AG04449 (cell line): ENCODE results near the gene ZPBP2.

Source experiments
- CTCF ChIA-PET: fragments of 350-600 bp; formaldehyde crosslinking; extraction: SDS; loops from one replicate; lab custom pipeline; 2021; ENCODE audit warnings: antibody characterized with exemption; lab: Yijun Ruan, JAX
- POLR2A ChIA-PET: fragments of 400-600, 350-600 bp; formaldehyde crosslinking; extraction: SDS; loops from one replicate; lab custom pipeline; 2020; ENCODE audit warnings: antibody characterized with exemption, inconsistent platforms; lab: Yijun Ruan, JAX
- DNase-seq: peaks from one replicate; pipeline ENCODE4 v3.0.0-alpha.2; 2010; ENCODE audit warnings: low read depth, low spot score
- H3K4me3 ChIP-seq: 2 replicates; pipeline ENCODE4 v1.5.1; 2011; ENCODE audit warnings: low read depth, mild to moderate bottlenecking, control low read depth, low read length
- TF ChIP-seq, protein P1 (sequence below): IDR thresholded peaks from one replicate; pipeline ENCODE4 v1.5.1; 2011; ENCODE audit warnings: mild to moderate bottlenecking, moderate library complexity, low read length, control low read depth, inconsistent platforms; ENCODE audit not compliant: insufficient read depth; ENCODE audit errors: missing control alignments

Gene ZPBP2

DNA sequence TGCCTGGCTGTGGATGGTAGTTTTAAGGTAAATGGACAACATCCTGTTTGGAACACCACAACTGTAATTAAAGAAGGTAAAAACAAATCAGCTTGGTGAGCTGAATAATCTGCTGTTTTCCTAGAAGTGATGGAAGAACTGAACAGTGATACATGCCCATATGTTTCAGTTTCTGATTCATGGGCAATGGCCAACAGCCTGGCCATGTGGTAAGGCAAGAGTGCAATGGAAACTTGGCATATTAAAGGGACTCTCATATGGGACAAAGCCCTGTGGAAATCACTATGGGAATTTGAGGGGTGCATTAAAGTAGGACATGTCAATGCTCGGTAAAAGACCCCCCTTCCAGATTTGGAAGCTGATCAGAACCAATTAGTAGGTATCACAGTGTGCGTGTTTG, 41.7 kb upstream of the ZPBP2 start:
- no peak overlapping the region for H3K4me3 ChIP-seq
- TF ChIP-seq, protein P1, sequence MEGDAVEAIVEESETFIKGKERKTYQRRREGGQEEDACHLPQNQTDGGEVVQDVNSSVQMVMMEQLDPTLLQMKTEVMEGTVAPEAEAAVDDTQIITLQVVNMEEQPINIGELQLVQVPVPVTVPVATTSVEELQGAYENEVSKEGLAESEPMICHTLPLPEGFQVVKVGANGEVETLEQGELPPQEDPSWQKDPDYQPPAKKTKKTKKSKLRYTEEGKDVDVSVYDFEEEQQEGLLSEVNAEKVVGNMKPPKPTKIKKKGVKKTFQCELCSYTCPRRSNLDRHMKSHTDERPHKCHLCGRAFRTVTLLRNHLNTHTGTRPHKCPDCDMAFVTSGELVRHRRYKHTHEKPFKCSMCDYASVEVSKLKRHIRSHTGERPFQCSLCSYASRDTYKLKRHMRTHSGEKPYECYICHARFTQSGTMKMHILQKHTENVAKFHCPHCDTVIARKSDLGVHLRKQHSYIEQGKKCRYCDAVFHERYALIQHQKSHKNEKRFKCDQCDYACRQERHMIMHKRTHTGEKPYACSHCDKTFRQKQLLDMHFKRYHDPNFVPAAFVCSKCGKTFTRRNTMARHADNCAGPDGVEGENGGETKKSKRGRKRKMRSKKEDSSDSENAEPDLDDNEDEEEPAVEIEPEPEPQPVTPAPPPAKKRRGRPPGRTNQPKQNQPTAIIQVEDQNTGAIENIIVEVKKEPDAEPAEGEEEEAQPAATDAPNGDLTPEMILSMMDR: no peak
- ChIA-PET CTCF (interaction anchor here (1.1 kb wide), 1 partner anchor 204 kb away, joined by 3 read pairs; no protein-coding TSS in a partner anchor), POLR2A (no interaction called here)
- DNase-seq: no peak

DNA sequence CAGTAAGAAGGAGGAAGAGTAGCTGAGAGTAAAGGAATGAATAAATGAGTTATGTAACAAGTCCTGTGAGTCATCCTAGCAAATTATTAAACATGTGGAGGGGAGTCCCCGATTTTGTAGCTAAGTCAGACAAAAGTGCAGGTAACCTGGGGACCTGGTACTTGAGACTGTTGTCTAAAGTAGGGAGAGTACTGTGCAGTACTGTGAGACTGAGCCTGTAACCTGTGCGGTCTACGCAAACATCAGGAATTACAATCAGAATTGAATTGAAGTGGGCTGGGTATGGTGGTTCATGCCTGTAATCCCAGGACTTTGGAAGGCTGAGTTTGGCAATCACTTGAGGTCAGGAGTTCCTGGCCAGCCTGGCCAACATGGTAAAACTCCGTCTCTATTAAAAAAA, 39.6 kb upstream of the ZPBP2 start:
- no peak overlapping the region for H3K4me3 ChIP-seq
- TF ChIP-seq, protein P1: no peak
- no peak for DNase-seq
- POLR2A ChIA-PET: no interaction called here
- CTCF ChIA-PET: no interaction called here

DNA sequence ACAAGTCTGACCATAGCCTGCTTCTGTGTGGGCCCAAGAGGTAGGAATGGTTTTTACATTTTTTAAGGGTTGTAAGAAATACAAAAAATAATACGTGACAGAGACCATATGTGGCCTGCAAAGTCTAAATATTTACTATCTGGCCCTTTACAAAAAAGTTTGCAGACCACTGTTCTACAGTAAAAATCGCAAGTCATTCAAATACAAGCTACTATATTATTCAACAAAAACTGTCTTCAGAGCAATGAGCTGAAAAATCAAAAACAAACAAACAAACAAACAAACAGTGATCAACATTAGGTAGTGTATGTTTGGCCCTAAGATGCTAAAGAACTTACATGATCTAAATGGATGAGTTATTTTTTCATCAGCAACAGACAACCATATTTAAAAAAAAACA, 36.4 kb upstream of the ZPBP2 start:
- no peak overlapping the region for H3K4me3 ChIP-seq
- TF ChIP-seq, protein P1: no peak
- CTCF ChIA-PET: no interaction called here
- POLR2A ChIA-PET: no interaction called here
- no peak for DNase-seq

DNA sequence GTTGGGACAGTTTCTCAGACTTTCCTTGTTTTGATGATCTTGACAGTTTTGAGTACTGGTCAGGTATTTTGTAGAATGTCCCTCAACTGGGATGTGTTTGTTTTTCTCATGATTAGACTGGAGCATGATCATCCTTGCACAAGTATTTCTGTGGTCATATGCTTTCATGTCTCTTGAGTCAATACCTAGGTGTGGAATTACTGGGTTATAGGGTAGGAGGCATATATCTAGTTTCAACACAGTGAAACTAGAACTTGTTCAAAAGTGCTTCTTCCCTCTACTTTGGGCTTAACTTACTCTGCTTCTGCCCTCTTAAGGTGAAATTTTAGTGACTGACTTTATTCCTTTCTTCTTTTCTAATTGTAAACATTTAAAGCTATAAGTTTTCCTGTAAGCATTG, 34.0 kb upstream of the ZPBP2 start:
- CTCF ChIA-PET: no interaction called here
- no peak overlapping the region for H3K4me3 ChIP-seq
- no peak for DNase-seq
- TF ChIP-seq, protein P1: no peak
- POLR2A ChIA-PET: no interaction called here

DNA sequence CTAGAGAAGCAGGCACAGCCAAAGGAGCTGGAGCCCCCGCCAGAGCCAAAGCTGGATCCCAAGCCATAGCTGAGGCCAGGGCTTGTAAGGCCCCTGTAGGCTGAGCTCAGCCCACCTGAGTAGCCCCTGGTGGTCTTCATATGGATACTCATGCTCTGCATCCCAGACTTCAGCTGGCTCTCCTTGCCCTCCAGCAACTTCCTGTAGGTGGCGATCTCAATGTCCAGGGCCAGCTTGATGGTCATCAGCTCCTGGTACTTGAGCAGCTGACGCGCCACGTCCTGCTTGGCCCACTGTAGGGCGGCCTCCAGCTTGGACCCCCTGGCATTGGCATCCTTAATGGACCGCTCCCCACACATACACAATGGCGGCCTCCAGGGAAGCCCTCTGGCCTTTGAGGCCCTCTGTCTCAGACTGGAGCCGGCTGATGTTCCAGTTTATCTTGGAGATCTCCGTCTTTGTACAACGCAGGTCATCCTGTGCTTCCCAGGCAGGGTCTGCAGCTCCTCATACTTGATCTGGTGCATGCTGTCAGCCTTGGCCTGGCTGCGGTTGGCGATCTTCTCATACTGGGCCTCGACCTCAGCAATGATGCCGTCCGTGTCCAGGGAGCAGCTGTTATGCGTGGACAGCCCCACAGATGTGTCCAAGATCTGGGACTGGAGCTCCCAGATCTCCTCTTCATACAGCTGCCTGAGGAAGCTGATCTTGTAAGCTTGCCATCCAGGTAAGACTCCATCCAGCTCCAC, 32.8 kb upstream of the ZPBP2 start:
- ChIA-PET POLR2A (no interaction called here), CTCF (no interaction called here)
- TF ChIP-seq, protein P1: no peak
- H3K4me3 ChIP-seq: no peak overlapping the region
- no peak for DNase-seq

DNA sequence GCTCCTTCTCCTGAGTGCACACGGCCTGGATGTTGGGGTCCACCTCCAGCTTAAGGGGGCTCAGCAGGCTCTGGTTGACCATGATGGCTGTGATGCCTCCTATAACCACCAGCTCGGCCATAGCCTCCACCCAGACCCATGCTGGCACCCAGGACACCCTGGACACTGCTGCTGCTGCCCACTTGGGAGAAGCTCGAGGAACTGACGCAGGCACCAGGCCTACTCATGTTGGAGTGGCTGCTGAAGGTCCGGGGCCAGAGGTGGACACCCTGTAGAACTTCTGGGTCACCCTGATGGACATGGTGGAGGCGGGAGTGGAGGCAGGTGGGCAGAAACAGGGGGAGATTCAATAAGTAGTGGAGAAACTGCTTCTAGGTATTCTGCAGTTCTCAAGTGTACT, 31.9 kb upstream of the ZPBP2 start:
- CTCF ChIA-PET: no interaction called here
- TF ChIP-seq, protein P1: no peak
- no peak overlapping the region for H3K4me3 ChIP-seq
- POLR2A ChIA-PET: no interaction called here
- DNase-seq: no peak
